Activated T-cell treated with anti-CD3 and anti-CD28 coated beads, Interleukin-2, amount 50 U/mL, for 24 hours (primary cell): ENCODE data around the gene CCDC54.
"Not testable (repeated sequence)": the region's sequence is repeated elsewhere in the genome, so short reads cannot be mapped to it uniquely, and the experiment has no call there.

Experiments used
- DNase-seq: peaks from one replicate; pipeline ENCODE4 v3.0.0-alpha.2; 2020
- H3K27ac Mint-ChIP-seq: 2 replicates; pipeline ENCODE4 v1.8.0; 2020; ENCODE audit warnings: mild to moderate bottlenecking, mixed read lengths
- H3K27me3 Mint-ChIP-seq: 2 replicates; pipeline ENCODE4 v1.8.0; 2020; ENCODE audit warnings: mixed read lengths
- H3K36me3 Mint-ChIP-seq: 2 replicates; pipeline ENCODE4 v1.8.0; 2020; ENCODE audit warnings: low read depth, mixed read lengths
- H3K4me1 Mint-ChIP-seq: 2 replicates; pipeline ENCODE4 v1.8.0; 2020; ENCODE audit warnings: low read depth, mixed read lengths
- H3K4me3 Mint-ChIP-seq: 2 replicates; pipeline ENCODE4 v1.8.0; 2020; ENCODE audit warnings: mild to moderate bottlenecking, moderate library complexity, mixed read lengths
- H3K9me3 Mint-ChIP-seq: 2 replicates; pipeline ENCODE4 v1.8.0; 2020; ENCODE audit warnings: mixed read lengths

CCDC54 gene

GRCh38 chr3:107377151-107377550, at the start of gene CCDC54:
CCDC54 (plus strand) TSS chr3:107377439; CDS start chr3:107377588, 149 bp downstream.
- Mint-ChIP-seq H3K4me3 (no peak within 1 kb of the TSS), H3K27me3 (peaks cover 2% of the 10 kb centered on the region), H3K9me3 (no peaks in the 10 kb centered on the region), H3K4me1 (no peaks in the 10 kb centered on the region), H3K36me3 (no peaks in the 10 kb centered on the region), H3K27ac (no peak within 1 kb of the TSS)
- DNase-seq, result no peak

GRCh38 chr3:107328069-107328468, 49.2 kb upstream of the CCDC54 start:
- Mint-ChIP-seq H3K27me3 (no peaks in the 10 kb centered on the region), H3K9me3 (no peaks in the 10 kb centered on the region), H3K27ac (no peak overlapping the region), H3K4me1 (no peaks in the 10 kb centered on the region), H3K36me3 (no peaks in the 10 kb centered on the region), H3K4me3 (no peak overlapping the region)
- no peak for DNase-seq

GRCh38 chr3:107329088-107329487, 48.2 kb upstream of the CCDC54 start:
- no peak overlapping the region for H3K27ac Mint-ChIP-seq
- DNase-seq, result no peak
- no peaks in the 10 kb centered on the region for H3K9me3 Mint-ChIP-seq
- H3K4me1 Mint-ChIP-seq, result no peaks in the 10 kb centered on the region
- H3K36me3 Mint-ChIP-seq, result no peaks in the 10 kb centered on the region
- H3K27me3 Mint-ChIP-seq, result no peaks in the 10 kb centered on the region
- H3K4me3 Mint-ChIP-seq, result no peak overlapping the region

GRCh38 chr3:107339690-107340089, 37.5 kb upstream of the CCDC54 start:
- DNase-seq, H3K27me3 Mint-ChIP-seq, H3K27ac Mint-ChIP-seq: not testable (repeated sequence)

GRCh38 chr3:107344722-107345121, 32.5 kb upstream of the CCDC54 start:
- H3K36me3 Mint-ChIP-seq, result no peaks in the 10 kb centered on the region
- no peak overlapping the region for H3K4me3 Mint-ChIP-seq
- no peak overlapping the region for H3K27ac Mint-ChIP-seq
- DNase-seq, result no peak
- H3K9me3 Mint-ChIP-seq, result no peaks in the 10 kb centered on the region
- no peaks in the 10 kb centered on the region for H3K27me3 Mint-ChIP-seq
- H3K4me1 Mint-ChIP-seq, result peaks cover 11% of the 10 kb centered on the region

More at GRCh38 chr3:107339690-107340089, 37.5 kb upstream of the CCDC54 start:
- H3K36me3 Mint-ChIP-seq, H3K9me3 Mint-ChIP-seq, H3K4me3 Mint-ChIP-seq, H3K4me1 Mint-ChIP-seq: not testable (repeated sequence)

- DNase-seq, result no peak
- Mint-ChIP-seq H3K27ac (no peak overlapping the region), H3K27me3 (no peaks in the 10 kb centered on the region), H3K4me1 (peaks cover 11% of the 10 kb centered on the region), H3K4me3 (no peak overlapping the region), H3K9me3 (no peaks in the 10 kb centered on the region), H3K36me3 (no peaks in the 10 kb centered on the region)
These were observed 31.3 kb upstream of the CCDC54 start for GRCh38 chr3:107345822-107346405.

- no peak overlapping the region for H3K27ac Mint-ChIP-seq
- DNase-seq, result no peak
- H3K9me3 Mint-ChIP-seq, result no peaks in the 10 kb centered on the region
- H3K4me1 Mint-ChIP-seq, result peaks cover 11% of the 10 kb centered on the region
- no peaks in the 10 kb centered on the region for H3K36me3 Mint-ChIP-seq
- no peak overlapping the region for H3K4me3 Mint-ChIP-seq
- no peaks in the 10 kb centered on the region for H3K27me3 Mint-ChIP-seq
These were observed 30.7 kb upstream of the CCDC54 start for GRCh38 chr3:107346564-107346963.

GRCh38 chr3:107347751-107348150, 29.5 kb upstream of the CCDC54 start:
- Mint-ChIP-seq H3K4me3 (no peak overlapping the region), H3K36me3 (no peaks in the 10 kb centered on the region), H3K9me3 (no peaks in the 10 kb centered on the region), H3K27ac (no peak overlapping the region), H3K27me3 (no peaks in the 10 kb centered on the region), H3K4me1 (peaks cover 11% of the 10 kb centered on the region)
- no peak for DNase-seq

- peaks cover 2% of the 10 kb centered on the region for H3K9me3 Mint-ChIP-seq
- H3K36me3 Mint-ChIP-seq, result no peaks in the 10 kb centered on the region
- no peak overlapping the region for H3K4me3 Mint-ChIP-seq
- DNase-seq, result no peak
- no peak overlapping the region for H3K27ac Mint-ChIP-seq
- peaks cover 4% of the 10 kb centered on the region for H3K27me3 Mint-ChIP-seq
- H3K4me1 Mint-ChIP-seq, result no peaks in the 10 kb centered on the region
These were observed 20.5 kb upstream of the CCDC54 start for GRCh38 chr3:107356706-107357105.

- Mint-ChIP-seq H3K27ac (no peak overlapping the region), H3K36me3 (no peaks in the 10 kb centered on the region), H3K4me1 (peaks cover under 1% of the 10 kb centered on the region), H3K27me3 (peaks cover 8% of the 10 kb centered on the region), H3K4me3 (no peak overlapping the region), H3K9me3 (peaks cover 2% of the 10 kb centered on the region)
- DNase-seq, result no peak
These were observed 15.6 kb upstream of the CCDC54 start for GRCh38 chr3:107361633-107362032.

GRCh38 chr3:107365051-107365450, 12.2 kb upstream of the CCDC54 start:
- no peak for DNase-seq
- no peak overlapping the region for H3K27ac Mint-ChIP-seq
- no peak overlapping the region for H3K4me3 Mint-ChIP-seq
- peaks cover 2% of the 10 kb centered on the region for H3K9me3 Mint-ChIP-seq
- peaks cover 18% of the 10 kb centered on the region for H3K27me3 Mint-ChIP-seq
- peaks cover 7% of the 10 kb centered on the region for H3K4me1 Mint-ChIP-seq
- no peaks in the 10 kb centered on the region for H3K36me3 Mint-ChIP-seq

GRCh38 chr3:107366766-107367165, 10.5 kb upstream of the CCDC54 start:
- H3K36me3 Mint-ChIP-seq, result no peaks in the 10 kb centered on the region
- H3K9me3 Mint-ChIP-seq, result no peaks in the 10 kb centered on the region
- H3K27me3 Mint-ChIP-seq, result peaks cover 18% of the 10 kb centered on the region
- no peak overlapping the region for H3K4me3 Mint-ChIP-seq
- DNase-seq, result no peak
- H3K27ac Mint-ChIP-seq, result no peak overlapping the region
- peaks cover 7% of the 10 kb centered on the region for H3K4me1 Mint-ChIP-seq

- Mint-ChIP-seq H3K9me3 (no peaks in the 10 kb centered on the region), H3K27me3 (peaks cover 16% of the 10 kb centered on the region), H3K27ac (no peak overlapping the region), H3K36me3 (no peaks in the 10 kb centered on the region), H3K4me3 (no peak overlapping the region), H3K4me1 (peaks cover 7% of the 10 kb centered on the region)
- DNase-seq, result no peak
These were observed 9.9 kb upstream of the CCDC54 start for GRCh38 chr3:107367353-107367752.

GRCh38 chr3:107368654-107369398, 8.4 kb upstream of the CCDC54 start:
- Mint-ChIP-seq H3K4me3 (no peak overlapping the region), H3K27me3 (peaks cover 12% of the 10 kb centered on the region), H3K27ac (no peak overlapping the region), H3K9me3 (no peaks in the 10 kb centered on the region), H3K4me1 (peaks cover 7% of the 10 kb centered on the region), H3K36me3 (no peaks in the 10 kb centered on the region)
- no peak for DNase-seq

GRCh38 chr3:107369791-107370190, 7.4 kb upstream of the CCDC54 start:
- Mint-ChIP-seq H3K27me3 (peaks cover 12% of the 10 kb centered on the region), H3K9me3 (no peaks in the 10 kb centered on the region), H3K36me3 (no peaks in the 10 kb centered on the region), H3K4me3 (no peak overlapping the region), H3K27ac (no peak overlapping the region), H3K4me1 (peaks cover 7% of the 10 kb centered on the region)
- no peak for DNase-seq
